HG02610 (cell line): Measurements from ENCODE around the gene SYT4.

Source experiments
- ATAC-seq: cut with Tn5 transposase; IDR thresholded peaks from one replicate; pipeline ENCODE4 v1.9.1; 2021; ENCODE audit warnings: mild to moderate bottlenecking, moderate library complexity; ENCODE audit not compliant: unreplicated experiment

Gene SYT4

GRCh38 chr18:43220691-43221090 lies 56.6 kb downstream of the SYT4 start:
- ATAC-seq = no peak
